KMS-11 (cell line): ENCODE results near the gene TDRD10.

Experiments used
- H2AFZ ChIP-seq: fragments of 200-600 bp; sonication (generic); 2 replicates; pipeline ENCODE4 v1.6.1; 2016; ENCODE audit warnings: antibody characterized with exemption, mixed run types, low read depth
- H3K27ac ChIP-seq: fragments of 200-600 bp; sonication (generic); 2 replicates; pipeline ENCODE4 v1.6.1; 2016; ENCODE audit warnings: mild to moderate bottlenecking, mixed run types
- H3K27me3 ChIP-seq: fragments of 200-600 bp; sonication (generic); 2 replicates; pipeline ENCODE4 v1.6.1; 2017; ENCODE audit warnings: mild to moderate bottlenecking, low read depth, mixed run types, moderate library complexity; ENCODE audit not compliant: insufficient read depth
- H3K36me3 ChIP-seq: fragments of 200-600 bp; sonication (generic); 2 replicates; pipeline ENCODE4 v1.6.1; 2017; ENCODE audit warnings: mild to moderate bottlenecking, mixed run types; ENCODE audit not compliant: insufficient read depth
- H3K4me1 ChIP-seq: fragments of 200-600 bp; sonication (generic); 2 replicates; pipeline ENCODE4 v1.6.1; 2016; ENCODE audit warnings: mild to moderate bottlenecking, low read depth, mixed run types; ENCODE audit not compliant: poor library complexity, severe bottlenecking
- H3K4me2 ChIP-seq: fragments of 200-600 bp; sonication (generic); 2 replicates; pipeline ENCODE4 v1.7.0; 2016; ENCODE audit warnings: mild to moderate bottlenecking, mixed run types
- H3K4me3 ChIP-seq: fragments of 200-600 bp; sonication (generic); IDR thresholded peaks from 2 replicates; pipeline ENCODE4 v1.6.1; 2017; ENCODE audit warnings: low read depth, low read length, mixed read lengths; ENCODE audit not compliant: insufficient read depth
- H3K79me2 ChIP-seq: fragments of 200-600 bp; sonication (generic); 2 replicates; pipeline ENCODE4 v1.6.1; 2016; ENCODE audit warnings: low read depth, mixed run types; ENCODE audit not compliant: insufficient read depth
- H3K9ac ChIP-seq: fragments of 200-600 bp; sonication (generic); 2 replicates; pipeline ENCODE4 v1.6.1; 2016; ENCODE audit warnings: mild to moderate bottlenecking, mixed run types
- H4K20me1 ChIP-seq: fragments of 200-600 bp; sonication (generic); 2 replicates; pipeline ENCODE4 v1.6.1; 2016; ENCODE audit warnings: mild to moderate bottlenecking, mixed run types; ENCODE audit not compliant: insufficient read depth
- CTCF ChIP-seq: fragments of 200-600 bp; sonication (generic); conservative IDR thresholded peaks from 2 replicates; pipeline ENCODE4 v1.6.1; 2017; ENCODE audit warnings: low read depth, mild to moderate bottlenecking, antibody characterized with exemption, low read length, moderate library complexity, mixed read lengths

TDRD10 gene

GRCh38 chr1:154551474-154551873 is 49.5 kb downstream of the TDRD10 start:
- no peaks in the 10 kb centered on the region for H4K20me1 ChIP-seq
- no peak for TF ChIP-seq CTCF
- H3K27me3 ChIP-seq, result no peaks in the 10 kb centered on the region
- H3K79me2 ChIP-seq, result peaks cover 12% of the 10 kb centered on the region
- H3K9ac ChIP-seq, result no peak overlapping the region; the same call in 1 of the 2 replicates
- H3K36me3 ChIP-seq, result peaks cover 45% of the 10 kb centered on the region
- H3K4me1 ChIP-seq, result peaks cover 55% of the 10 kb centered on the region
- H2AFZ ChIP-seq, result no peak overlapping the region
- H3K27ac ChIP-seq, result no peak overlapping the region
- H3K4me2 ChIP-seq, result peak overlapping the region; percentile 27; the same call in 1 of the 2 replicates
- H3K4me3 ChIP-seq, result no peak overlapping the region

- Histone ChIP-seq H3K4me2 (peak overlapping the region; percentile 27; the same call in 1 of the 2 replicates), H3K4me3 (no peak overlapping the region), H3K27ac (no peak overlapping the region), H3K36me3 (peaks cover 45% of the 10 kb centered on the region), H4K20me1 (no peaks in the 10 kb centered on the region), H3K27me3 (no peaks in the 10 kb centered on the region), H2AFZ (no peak overlapping the region), H3K79me2 (peaks cover 18% of the 10 kb centered on the region), H3K4me1 (peaks cover 61% of the 10 kb centered on the region), H3K9ac (no peak overlapping the region)
- no peak for TF ChIP-seq CTCF
Observed at GRCh38 chr1:154552036-154552435, 50.0 kb downstream of the TDRD10 start.

- H3K9ac ChIP-seq, result no peak overlapping the region
- H3K4me2 ChIP-seq, result no peak overlapping the region
- H3K4me1 ChIP-seq, result peaks cover 65% of the 10 kb centered on the region
- H2AFZ ChIP-seq, result no peak overlapping the region
- no peak overlapping the region for H3K4me3 ChIP-seq
- H3K27ac ChIP-seq, result no peak overlapping the region
- TF ChIP-seq CTCF, result 0 out of 2 replicates have a peak, but pooled peaks have one; percentile 11
- H3K79me2 ChIP-seq, result peaks cover 29% of the 10 kb centered on the region
- no peaks in the 10 kb centered on the region for H3K27me3 ChIP-seq
- H4K20me1 ChIP-seq, result no peaks in the 10 kb centered on the region
- peaks cover 45% of the 10 kb centered on the region for H3K36me3 ChIP-seq
Observed at GRCh38 chr1:154553056-154554030, 51.3 kb downstream of the TDRD10 start.

GRCh38 chr1:154556422-154556821 is 54.4 kb downstream of the TDRD10 start:
- H3K27ac ChIP-seq, result no peak overlapping the region
- H2AFZ ChIP-seq, result no peak overlapping the region
- no peak overlapping the region for H3K4me3 ChIP-seq
- H3K4me2 ChIP-seq, result peak overlapping the region; percentile 92
- peaks cover 36% of the 10 kb centered on the region for H3K36me3 ChIP-seq
- TF ChIP-seq CTCF, result no peak
- H3K9ac ChIP-seq, result peak overlapping the region; percentile 67; the same call in 1 of the 2 replicates
- peaks cover 51% of the 10 kb centered on the region for H3K4me1 ChIP-seq
- no peaks in the 10 kb centered on the region for H4K20me1 ChIP-seq
- H3K27me3 ChIP-seq, result no peaks in the 10 kb centered on the region
- H3K79me2 ChIP-seq, result peaks cover 29% of the 10 kb centered on the region
